ENCODE results near the gene FTCD. TPM values are rescaled to one million over a fixed set of nuclear protein-coding genes. Genes with fewer than 3 reads are reported as not detected.
A peak's percentile ranks its signal among the peaks of the same experiment; 100 is the strongest.

FTCD gene
- total RNA-seq, 1 experiment from 2014 or later: 0.40 TPM

DNA sequence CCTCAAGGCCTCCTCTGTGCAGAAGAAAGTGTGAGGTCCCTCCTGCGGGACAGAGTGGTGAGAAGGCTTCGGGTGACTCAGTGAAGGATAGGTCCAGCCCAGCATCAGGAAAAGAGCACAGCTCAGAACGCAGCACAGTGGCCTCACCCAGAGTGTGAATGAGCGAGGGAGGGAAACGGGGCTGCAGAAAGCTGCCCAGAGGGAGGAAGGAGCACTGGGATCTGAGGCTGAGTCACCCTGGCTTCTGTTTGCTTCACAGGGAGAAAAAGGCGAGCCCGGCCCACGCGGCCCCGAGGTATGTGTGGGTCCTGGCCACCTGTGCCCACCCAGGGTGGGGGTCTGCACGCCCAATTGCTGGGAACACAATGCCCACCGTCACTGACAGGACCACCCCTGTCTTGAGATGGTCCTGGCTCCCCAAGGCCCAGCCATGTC lies 33.1 kb downstream of the FTCD start:
- Histone ChIP-seq H3K79me2 (ENCODE audit: low read length) (no peaks in the 10 kb centered on the region), H3K36me3 (ENCODE audit: low read depth, low read length) (peaks cover 60% of the 10 kb centered on the region), H3K4me2 (ENCODE audit: low read length) (no peak overlapping the region), H3K9me3 (ENCODE audit: low read length) (no peaks in the 10 kb centered on the region), H3K9me2 (replicated peaks; ENCODE audit: low read length) (no peaks in the 10 kb centered on the region), H3K4me1 (ENCODE audit: insufficient read depth, low read length) (peaks cover 19% of the 10 kb centered on the region), H4K20me1 (ENCODE audit: low read length) (no peaks in the 10 kb centered on the region), H3K9ac (ENCODE audit: low read length) (peak overlapping the region; percentile 28; the same call in 1 of the 2 replicates), H3K27ac (ENCODE audit: low read length) (peak overlapping the region; percentile 64), H3F3A (ENCODE audit: low read length, unreplicated experiment) (no peaks in the 10 kb centered on the region), H2AFZ (ENCODE audit: low read length) (no peak overlapping the region), H3K4me3 (ENCODE audit: low read length) (no peak overlapping the region), H3K27me3 (ENCODE audit: low read length) (no peaks in the 10 kb centered on the region)
- BruUV-seq (replicated peaks): no TSS peak
- ChIA-PET POLR2A (ENCODE audit: unreplicated experiment) (interaction anchor here (0.6 kb wide), 1 partner anchor 558 kb away, joined by 4 read pairs; no protein-coding TSS in a partner anchor), CTCF (interaction anchor here (1.1 kb wide), 1 partner anchor 152 kb away, joined by 3 read pairs; no protein-coding TSS in a partner anchor)
- intact Hi-C loops (cut with micrococcal nuclease): no loop called here
- TF ChIP-seq, protein P1, sequence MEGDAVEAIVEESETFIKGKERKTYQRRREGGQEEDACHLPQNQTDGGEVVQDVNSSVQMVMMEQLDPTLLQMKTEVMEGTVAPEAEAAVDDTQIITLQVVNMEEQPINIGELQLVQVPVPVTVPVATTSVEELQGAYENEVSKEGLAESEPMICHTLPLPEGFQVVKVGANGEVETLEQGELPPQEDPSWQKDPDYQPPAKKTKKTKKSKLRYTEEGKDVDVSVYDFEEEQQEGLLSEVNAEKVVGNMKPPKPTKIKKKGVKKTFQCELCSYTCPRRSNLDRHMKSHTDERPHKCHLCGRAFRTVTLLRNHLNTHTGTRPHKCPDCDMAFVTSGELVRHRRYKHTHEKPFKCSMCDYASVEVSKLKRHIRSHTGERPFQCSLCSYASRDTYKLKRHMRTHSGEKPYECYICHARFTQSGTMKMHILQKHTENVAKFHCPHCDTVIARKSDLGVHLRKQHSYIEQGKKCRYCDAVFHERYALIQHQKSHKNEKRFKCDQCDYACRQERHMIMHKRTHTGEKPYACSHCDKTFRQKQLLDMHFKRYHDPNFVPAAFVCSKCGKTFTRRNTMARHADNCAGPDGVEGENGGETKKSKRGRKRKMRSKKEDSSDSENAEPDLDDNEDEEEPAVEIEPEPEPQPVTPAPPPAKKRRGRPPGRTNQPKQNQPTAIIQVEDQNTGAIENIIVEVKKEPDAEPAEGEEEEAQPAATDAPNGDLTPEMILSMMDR (conservative IDR thresholded peaks at IDR 0.05; ENCODE audit: low read depth, low read length): no peak
- TF ChIP-seq EZH2 (IDR thresholded peaks at IDR 0.05; ENCODE audit: low read length, unreplicated experiment) (no peak), EZH2phosphoT487 (IDR thresholded peaks at IDR 0.05; ENCODE audit: borderline replicate concordance, low read length) (no peak)
- DNase-seq (peak; percentile 77), ATAC-seq (peak; percentile 87)

- no peaks in the 10 kb centered on the region for H3K27me3 ChIP-seq (ENCODE audit: low read length)
- peak overlapping the region; percentile 64 for H3K27ac ChIP-seq (ENCODE audit: low read length)
- CTCF ChIA-PET: interaction anchor here (1.1 kb wide), 1 partner anchor 152 kb away, joined by 3 read pairs; no protein-coding TSS in a partner anchor
- H3K36me3 ChIP-seq (ENCODE audit: low read depth, low read length): peaks cover 63% of the 10 kb centered on the region
- no peak for DNase-seq
- H3K4me3 ChIP-seq (ENCODE audit: low read length): no peak overlapping the region
- no peak for ATAC-seq
- H3F3A ChIP-seq (ENCODE audit: low read length, unreplicated experiment): no peaks in the 10 kb centered on the region
- TF ChIP-seq, protein P1 (conservative IDR thresholded peaks at IDR 0.05; ENCODE audit: low read depth, low read length): no peak
- TF ChIP-seq EZH2phosphoT487 (IDR thresholded peaks at IDR 0.05; ENCODE audit: borderline replicate concordance, low read length) (no peak), EZH2 (IDR thresholded peaks at IDR 0.05; ENCODE audit: low read length, unreplicated experiment) (no peak)
- no peak overlapping the region for H2AFZ ChIP-seq (ENCODE audit: low read length)
- H3K9me3 ChIP-seq (ENCODE audit: low read length): no peaks in the 10 kb centered on the region
- intact Hi-C loops (cut with micrococcal nuclease): no loop called here
- BruUV-seq (replicated peaks): no TSS peak
- no peak overlapping the region for H3K9ac ChIP-seq (ENCODE audit: low read length)
- H3K4me1 ChIP-seq (ENCODE audit: insufficient read depth, low read length): peaks cover 22% of the 10 kb centered on the region
- H4K20me1 ChIP-seq (ENCODE audit: low read length): no peaks in the 10 kb centered on the region
- H3K4me2 ChIP-seq (ENCODE audit: low read length): no peak overlapping the region
- no peaks in the 10 kb centered on the region for H3K9me2 ChIP-seq (replicated peaks; ENCODE audit: low read length)
- POLR2A ChIA-PET (ENCODE audit: unreplicated experiment): interaction anchor here (0.6 kb wide), 1 partner anchor 715 kb away, joined by 4 read pairs; no protein-coding TSS in a partner anchor
- no peaks in the 10 kb centered on the region for H3K79me2 ChIP-seq (ENCODE audit: low read length)
These were observed 33.8 kb downstream of the FTCD start for GRCh38 chr21:46121286-46122221.
